Measurements from ENCODE around the gene BATF.
"Not testable (repeated sequence)": the region's sequence is repeated elsewhere in the genome, so short reads cannot be mapped to it uniquely, and the experiment has no call there.

The BATF gene, protein sequence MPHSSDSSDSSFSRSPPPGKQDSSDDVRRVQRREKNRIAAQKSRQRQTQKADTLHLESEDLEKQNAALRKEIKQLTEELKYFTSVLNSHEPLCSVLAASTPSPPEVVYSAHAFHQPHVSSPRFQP

DNA sequence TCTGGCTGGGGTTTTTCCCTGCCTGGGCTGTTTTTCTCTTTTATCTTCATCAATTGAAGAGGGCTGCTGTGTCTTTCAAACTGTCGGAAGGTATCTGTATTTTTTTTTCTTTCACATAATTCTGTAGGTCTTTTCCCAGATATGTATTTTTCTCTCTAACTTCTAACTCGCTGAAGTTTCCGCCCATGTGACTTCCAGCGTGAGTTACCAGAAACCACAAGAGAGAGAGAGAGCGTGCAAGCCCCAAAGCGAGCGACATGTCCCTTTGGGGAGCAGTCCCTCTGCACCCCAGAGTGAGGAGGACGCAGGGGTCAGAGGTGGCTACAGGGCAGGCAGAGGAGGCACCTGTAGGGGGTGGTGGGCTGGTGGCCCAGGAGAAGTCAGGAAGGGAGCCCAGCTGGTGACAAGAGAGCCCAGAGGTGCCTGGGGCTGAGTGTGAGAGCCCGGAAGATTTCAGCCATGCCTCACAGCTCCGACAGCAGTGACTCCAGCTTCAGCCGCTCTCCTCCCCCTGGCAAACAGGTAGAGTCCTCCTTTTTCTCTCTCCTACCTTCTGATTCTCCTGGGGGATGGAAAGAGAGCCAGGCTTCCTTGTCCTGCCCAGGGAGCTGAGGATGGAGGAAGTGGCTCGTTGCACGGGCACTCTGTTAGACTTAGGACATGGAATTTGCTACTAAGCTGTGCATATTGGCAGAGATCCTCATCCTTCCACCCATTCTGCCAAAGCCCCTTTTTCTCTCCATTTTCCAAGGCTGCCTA is at the start of gene BATF:
Gene BATF (plus strand): TSS at position 246 of the 759 bp plus-strand sequence. CDS start 214 bp downstream, at position 460.
- DNase-seq = no peak

DNA sequence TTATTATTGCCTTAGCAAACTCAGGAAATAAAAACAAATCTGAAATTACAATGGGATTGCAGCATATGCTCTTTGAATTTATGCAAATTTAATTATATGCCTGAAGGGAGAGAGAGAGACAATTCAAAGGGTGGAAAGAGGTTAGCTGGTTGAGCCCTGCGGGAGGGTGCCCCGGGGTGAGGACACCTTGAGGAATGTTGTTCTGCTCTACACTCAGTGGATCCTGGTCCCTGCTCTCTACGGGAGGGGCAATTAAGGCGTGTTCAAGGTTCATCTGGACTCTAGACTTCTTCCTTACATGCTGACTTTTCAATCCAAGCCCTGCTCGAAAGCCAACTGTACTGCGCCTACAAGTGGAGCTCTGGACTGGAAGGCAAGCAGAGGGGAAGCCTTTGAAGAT is 48.1 kb upstream of the BATF start:
- DNase-seq = not testable (repeated sequence)

DNA sequence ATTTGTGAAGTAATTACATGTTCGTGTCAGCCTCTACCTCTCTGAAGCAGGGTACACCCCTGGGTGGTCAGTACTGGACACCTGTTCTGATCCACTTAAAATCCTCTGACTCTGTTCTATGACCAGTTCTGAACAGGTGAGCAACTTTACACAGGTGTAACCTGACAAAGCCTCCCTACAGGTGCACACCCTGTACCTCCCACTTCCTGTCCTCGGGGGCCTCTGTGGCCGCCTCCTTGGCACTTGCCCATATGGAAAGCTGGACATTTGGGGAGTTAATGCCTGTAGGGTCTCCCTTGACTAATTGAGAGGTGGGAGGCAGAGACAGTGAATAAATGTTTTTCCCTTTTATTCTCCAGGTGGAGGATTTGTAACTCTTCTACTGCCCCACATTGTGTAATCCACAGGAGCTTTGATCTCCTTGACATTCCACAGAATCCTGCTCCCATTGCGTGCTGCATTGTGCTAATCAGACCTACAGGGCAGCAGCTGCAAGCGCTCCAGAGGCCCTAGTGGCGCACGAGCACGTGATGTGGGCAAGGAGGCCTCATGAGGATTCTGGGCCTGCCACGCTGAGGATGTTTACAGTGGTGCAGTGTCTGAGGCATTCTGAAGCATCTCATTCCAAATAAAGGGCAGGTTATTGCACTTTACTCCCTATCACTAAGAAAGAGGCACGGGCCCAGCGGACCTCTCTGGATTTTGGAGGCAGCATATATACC is 45.8 kb upstream of the BATF start:
- DNase-seq = no peak

DNA sequence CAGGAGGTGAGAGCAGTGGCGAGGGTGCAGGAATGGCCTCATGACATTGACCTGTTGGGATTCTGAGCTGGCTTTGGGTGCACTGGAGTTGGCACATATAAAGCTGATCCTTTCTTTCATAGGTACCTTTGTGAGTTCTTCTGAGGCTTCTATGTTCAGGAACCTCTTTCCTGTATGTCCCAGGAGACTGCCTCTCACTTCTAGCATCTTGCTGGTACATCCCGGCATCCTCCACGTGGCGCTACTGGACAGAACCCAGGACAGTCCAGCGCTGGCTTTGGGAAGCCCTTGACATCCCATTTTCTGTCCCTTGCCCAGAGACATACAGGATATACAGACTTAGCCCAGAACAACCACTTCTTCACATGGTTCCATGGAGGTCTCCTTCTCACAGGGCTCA is 44.4 kb upstream of the BATF start:
- DNase-seq = no peak

DNA sequence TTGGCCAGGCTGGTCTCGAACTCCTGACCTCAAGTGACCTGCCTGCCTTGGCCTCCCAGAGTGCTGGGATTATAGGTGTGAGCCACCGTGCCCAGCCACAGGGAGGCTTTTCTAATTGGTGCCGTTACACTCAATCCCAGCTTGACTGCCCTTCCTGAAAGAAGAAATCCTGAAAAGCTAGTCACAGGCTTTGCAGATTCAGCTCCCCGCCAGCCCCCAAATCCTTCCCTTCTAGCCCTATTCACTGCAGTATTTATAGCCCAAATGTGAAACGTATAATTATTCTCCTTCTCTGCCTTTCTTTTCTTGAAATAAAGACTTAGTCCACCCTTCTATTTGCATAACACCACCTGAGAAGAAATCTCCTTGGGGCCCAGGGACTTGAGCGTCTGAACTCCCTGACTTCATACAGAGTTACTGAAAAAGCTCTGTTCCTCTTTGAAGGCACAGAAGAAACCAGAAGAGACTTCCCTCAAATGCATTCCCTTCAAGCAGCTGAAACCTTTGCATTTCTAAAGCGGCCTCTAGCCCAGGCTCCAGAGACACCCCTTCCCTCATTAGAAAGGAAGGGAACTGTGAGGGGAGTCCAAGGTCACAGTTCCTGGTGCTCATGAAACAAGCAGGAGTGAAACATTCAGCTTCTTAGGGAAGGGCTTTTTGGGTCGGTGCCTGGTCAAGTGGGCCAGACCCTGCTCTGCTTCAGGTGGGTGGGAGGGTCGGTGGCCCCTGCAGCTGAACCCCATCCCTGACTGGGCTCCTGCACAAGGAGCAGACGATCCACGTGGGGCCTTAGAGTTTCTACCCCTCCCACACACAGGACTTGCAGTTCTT is 42.3 kb upstream of the BATF start:
- no peak for DNase-seq

DNA sequence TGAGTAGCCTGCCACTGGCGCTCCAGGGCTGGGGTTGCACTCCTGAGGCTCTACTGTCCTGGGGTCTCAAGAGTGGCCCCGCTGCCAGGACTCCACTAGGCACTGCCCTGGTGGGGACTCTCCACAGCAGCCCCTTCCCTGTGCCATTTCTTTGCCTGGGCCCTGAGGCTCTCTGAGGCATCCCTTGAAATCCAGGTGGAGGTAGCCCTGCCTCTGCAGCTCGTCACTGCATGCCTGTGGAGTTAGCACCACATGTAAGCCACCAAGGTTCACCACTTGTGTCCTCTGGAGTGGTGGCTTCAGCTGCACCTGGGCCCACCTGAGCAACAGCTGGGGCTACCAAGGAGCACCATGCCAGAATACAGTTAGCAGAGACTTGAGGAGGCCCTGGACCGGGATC is 39.9 kb upstream of the BATF start:
- DNase-seq = no peak

DNA sequence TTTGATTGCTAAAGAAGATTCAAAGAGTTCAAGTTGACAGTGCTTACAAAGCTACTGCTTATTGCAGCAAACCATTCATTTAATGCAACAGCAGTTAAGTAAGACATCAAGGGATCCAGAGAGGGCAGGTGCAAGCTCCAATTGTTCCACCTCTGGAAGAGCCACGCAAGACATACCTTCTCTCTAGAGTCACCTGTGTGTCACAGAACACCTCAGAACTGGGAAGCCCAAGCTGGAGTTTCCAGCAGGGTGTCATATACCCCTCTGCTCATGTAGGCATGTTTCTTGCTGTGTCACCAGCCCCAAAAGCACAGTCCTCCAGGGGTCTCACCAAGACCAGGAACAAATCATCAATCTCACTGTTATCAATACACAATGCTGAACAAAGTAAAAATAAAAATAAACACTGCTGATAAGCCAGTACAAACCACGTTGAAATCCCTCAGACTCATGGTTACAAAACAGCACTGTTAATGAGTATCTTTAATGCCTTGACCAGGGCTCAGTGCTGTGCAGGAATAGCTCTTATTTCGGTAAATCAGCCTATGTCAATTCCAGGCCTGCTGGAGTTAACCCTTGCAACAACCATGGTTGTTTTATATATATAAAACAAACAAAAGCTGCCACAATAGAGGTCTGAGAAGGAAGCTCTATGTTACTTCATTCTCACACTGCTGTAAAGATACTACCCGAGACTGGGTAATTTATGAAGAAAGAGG is 37.4 kb upstream of the BATF start:
- no peak for DNase-seq

DNA sequence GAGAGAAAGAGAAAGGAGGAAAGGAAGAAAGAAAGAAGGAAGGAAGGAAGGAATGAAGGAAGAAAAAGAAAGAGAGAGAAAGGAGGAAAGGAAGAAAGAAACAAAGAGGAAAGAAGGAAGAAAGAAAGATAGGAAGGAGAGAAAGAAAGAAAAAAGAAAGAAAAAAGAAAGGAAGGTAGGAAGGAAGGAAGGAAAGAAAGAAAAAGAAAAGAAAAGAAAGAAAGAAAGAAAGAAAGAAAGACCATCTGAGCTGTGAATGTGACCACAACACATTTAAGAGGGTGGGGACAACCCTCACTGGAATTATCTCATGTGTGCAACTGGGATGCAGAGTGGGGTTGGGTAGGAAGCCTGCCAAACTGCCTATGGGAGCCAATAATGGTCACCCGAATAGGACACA is 36.0 kb upstream of the BATF start:
- no peak for DNase-seq

DNA sequence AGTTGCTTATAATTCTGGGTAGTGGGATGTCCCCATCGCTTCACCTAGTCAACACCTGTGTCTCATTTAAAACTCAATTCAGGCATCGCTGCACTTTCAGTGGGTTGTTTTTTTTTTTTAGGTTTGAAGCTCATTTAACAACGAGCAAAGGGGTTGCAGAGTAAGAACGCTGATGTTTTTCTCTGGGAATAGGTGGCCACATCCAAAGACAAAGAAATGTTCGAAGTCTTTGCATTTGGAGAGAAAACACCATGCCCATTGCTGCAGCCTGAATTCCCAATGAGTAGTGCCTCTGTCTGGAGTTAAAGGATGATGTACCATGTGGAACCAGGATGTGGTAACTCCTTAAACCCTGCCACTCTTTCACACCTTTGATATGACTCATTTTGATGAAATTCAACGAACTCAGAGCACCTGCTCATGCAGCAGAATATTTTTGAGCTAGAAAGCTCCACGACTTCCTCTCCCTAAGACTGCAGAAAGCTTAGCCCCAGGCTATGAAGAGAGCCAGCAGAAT is 35.1 kb upstream of the BATF start:
- DNase-seq = no peak

DNA sequence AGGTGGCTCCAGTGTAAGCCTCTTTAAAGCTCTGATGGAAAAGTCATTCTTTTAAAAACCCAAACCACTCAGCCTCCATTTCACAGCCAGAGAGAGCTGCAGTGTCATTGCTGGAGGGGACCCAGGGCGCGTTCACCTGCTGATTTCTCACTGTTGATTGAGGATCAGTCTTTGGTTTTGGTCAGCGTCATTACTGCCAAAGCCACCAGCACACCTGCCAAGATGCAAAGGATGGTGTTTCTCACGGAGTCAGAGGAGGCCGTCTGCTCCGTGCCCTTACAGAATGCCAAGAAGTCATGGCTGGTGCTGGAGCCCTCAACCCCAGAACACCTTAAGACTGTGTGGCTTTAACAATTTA is 32.8 kb upstream of the BATF start:
- DNase-seq = no peak

DNA sequence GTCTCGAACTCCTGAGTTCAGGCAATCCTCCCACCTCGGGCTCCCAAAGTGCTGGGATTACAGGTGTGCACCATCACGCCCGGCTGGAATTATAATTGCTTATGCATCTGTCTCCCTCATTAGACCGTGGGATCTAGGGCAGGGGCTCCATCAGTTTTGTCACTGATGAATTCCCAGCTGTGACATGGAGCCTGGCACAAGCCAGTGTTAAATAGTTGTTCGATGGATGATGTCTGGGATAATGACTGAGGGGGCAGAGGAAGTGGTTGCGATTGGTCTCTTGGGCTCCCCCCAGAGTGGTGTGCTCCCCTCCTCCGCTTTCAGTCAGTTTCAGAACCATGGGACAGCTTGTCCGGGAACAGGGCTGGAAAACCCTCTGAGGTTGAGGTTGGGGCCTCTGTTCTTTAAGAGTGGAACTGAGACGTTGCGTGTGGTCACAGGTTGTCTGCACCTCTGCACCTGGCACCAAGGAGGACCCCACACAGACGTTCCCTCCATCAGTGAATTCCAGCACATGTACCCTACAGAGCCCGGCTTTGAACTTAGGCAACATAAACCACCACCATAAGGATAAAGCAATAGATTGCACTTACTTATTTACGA is 30.8 kb upstream of the BATF start:
- DNase-seq = no peak

DNA sequence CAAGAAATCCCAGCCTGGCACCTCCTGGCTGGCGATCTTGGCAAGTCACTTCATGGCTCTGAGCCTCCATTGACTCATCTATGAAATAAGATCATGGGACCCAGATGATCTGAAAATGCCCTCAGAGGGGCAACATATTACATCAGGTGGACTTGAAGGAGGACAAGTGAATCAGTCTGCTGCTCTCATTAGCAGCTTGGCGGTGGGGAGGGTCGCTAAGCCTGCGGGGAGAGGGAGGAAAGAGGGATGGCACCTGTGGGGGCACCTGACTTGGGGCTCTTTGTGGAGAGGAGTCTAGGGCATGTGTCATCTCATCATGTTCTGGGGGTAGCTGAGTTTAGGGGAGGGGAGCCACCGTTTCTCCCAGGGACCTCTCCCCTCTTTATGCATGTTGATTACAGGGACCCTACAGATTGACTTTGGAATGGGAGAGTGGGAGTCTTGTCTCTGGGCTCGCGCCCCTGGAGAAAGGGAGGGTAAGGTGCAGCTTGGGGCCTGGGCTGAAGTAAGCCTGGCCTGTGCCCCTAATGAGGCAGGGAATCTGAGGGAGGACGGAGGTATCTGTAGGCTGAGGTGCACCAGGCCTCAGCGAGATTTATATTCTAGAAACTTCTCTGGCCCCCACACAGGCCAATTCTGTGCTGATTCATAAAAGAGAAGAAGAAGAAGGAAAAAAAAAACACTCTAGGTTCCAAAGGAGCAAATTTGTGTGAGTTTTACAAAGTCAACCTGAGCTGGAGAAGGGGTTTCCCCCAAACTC is 29.3 kb upstream of the BATF start:
- no peak for DNase-seq

DNA sequence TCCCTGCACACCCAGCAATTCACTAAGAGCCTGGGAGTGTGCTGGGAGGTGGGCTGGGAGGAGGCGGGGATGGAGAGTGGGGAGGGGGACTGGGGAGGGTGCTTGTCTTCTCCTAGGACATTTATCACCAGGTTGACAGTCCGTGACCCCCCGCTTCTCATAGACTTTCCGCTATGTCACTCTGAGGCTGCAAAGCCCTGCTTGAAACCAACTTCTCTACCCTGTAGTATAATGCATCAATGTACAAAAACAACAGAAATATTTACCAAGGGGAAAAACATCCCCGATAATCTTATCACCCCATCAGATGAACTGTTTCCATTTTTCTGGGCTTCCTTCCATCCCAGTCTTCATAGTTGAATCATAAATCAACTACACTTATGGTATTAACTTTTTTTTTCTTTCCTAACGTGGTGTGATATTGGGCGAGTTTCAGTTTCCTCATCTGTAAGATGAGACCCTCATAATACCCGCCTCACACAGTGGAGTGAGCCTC is 28.6 kb upstream of the BATF start:
- no peak for DNase-seq

DNA sequence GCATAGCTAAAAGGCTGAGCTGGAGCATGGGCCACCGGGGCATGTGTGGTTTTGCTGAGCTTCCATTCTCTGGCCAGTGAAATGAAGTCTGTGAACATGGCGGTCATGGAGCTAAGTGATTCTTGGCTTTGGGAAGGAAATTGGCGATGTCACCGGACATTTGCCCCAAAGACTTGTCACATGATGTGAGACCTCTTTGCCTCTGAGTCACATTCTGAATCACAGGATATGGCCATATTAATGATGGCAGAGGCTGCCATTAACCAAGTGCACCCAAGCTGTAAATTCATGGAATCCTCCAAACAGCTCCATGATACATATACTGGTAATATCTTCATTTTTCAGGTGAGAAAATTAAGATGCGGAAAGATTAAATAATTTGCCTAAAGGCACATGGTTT is 27.4 kb upstream of the BATF start:
- no peak for DNase-seq

DNA sequence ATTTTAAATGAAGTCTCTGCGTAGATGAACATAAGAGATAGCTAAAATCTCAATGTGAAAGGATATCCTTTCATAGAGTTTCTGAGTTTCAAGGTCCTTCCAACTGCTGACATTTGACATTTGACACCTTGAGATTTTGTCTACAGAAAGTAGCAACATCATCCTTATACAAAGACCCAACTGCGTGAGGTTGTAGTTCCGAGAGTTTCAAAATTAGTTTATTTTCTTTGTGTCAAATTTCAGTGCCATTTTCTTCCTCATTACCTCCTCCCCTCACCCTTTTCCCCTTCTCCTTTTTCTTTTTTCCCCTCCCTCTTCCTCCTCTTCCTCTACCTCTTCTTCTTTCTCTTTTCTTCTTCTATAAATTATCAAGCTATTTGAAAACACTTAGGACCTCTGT is 26.9 kb upstream of the BATF start:
- DNase-seq = no peak

DNA sequence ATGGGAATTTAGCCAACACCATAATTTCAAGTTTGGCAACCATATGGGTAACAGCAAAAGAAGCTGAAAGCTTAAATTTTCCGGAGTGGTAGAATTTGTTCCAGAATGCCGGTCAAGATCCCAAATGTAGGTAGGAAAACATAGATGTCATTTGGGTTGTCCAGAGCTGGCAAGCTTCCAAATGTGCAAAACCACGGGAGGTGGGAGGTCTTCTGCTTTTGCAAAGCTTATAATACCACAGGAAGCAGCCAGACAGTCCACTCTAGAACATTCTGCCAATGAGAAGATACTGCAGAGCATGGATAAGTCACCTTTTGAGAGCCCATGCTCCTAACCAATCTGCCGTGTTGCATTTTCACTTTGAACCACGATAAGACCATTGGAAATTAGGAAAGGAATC is 26.4 kb upstream of the BATF start:
- no peak for DNase-seq

DNA sequence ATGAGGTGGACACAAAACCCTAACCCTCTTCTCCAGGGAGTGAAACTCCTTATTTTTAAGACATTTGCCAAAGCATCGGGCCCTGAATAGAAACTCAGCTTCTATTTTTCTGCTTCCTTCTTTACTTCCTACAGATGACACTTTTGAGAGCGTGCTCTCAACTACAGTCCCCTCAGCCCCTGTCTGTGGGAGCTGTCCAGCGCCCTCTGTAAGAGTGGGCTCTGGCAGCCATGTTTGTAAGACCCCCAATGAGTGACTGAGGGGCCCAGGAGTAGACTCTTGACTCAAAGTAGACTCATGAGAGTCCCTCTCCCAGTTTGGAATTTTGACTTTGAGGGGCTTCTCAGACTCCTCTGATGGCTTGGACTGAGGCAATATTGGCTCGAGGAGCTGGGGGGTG is 25.5 kb upstream of the BATF start:
- DNase-seq = no peak

DNA sequence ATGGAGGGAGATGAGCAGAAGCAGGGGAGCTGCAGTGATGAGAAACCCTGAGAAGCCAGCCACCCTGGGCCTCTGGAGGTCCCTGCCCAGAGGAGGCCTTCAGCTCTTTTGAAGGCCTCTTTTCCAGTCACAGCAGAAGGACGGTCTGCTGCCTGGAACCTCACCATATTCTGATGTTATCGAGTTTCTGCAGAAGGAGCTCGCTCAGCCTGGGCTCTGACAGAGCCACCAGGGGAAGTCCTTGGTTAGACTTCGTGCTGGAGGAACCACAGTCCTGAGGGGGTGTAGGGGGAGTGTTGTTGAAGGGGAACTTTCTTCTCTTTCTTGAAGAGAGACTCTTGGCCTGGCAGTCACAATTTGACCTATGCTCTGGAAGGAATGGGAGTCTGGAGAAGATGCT is 25.1 kb upstream of the BATF start:
- no peak for DNase-seq

DNA sequence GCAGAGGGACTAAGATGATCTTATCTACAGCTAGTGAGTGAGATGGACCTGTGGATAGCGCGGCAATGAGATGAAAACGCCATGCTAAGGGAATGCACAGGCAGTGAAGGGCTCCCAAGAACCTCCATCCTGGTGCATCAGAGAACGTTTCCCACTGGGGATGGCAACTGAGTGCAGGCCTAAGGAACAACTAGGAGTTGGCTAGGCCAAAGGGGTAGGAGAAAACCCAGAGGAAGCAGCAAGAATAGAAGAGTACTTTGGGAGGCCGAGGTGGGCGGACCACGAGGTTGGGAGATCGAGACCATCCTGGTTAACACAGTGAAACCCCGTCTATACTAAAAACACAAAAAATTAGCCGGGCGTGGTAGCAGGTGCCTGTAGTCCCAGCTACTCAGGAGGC is 24.6 kb upstream of the BATF start:
- DNase-seq = no peak

DNA sequence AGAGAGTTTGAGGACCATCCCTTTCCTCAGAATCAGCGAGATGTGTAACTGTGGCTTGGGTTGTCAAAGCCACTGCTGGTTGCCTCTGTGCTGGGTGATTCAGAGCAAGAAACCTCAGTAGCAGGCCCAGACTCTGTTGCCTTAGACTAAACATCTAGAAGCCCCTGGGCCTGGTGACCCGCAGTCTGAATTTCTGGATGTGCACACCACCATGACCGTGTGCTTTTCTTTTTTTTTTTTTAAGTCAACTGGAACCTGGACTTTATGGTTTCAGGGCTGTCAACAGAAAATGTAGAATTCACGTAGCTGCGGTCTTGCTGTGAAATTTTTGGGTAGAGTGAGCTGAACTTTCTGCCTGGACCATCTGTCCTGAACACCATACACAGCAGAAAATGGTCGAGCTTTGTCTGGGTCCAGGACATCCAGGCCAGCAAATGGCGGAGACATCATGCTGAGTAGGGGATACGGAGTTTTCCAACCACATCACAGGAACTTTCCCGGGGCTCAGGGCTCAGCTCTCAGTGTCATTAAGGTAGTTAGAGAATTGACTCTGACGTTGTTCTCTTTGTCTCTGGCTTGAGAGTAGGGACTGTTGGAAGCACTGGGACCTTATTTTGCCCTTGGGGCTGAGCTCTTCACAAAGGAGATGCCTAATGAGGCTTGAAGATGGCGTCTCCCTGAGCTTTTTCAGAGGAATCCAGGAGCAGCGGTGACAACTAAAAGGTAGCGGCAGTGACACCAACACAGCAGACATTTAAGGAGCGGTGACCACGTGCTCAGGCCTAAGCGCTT is 23.0 kb upstream of the BATF start:
- no peak for DNase-seq
